Chondrocyte (in vitro differentiated cells): ENCODE data around the gene B3GAT1. TPM values are rescaled to one million over a fixed set of nuclear protein-coding genes. Genes with fewer than 3 reads are reported as not detected.

Experiments
- DNase-seq: peaks from one replicate; pipeline ENCODE4 v3.0.0; 2021; ENCODE audit warnings: mixed read lengths, low spot score
- H3K27ac Mint-ChIP-seq: one replicate; pipeline ENCODE4 v1.8.0; 2021; ENCODE audit warnings: mild to moderate bottlenecking, moderate library complexity, mixed read lengths; ENCODE audit not compliant: unreplicated experiment
- H3K27me3 Mint-ChIP-seq: 2 replicates; pipeline ENCODE4 v1.8.0; 2021; ENCODE audit warnings: low read depth, mixed read lengths
- H3K36me3 Mint-ChIP-seq: 2 replicates; pipeline ENCODE4 v1.8.0; 2021; ENCODE audit warnings: low read depth, mixed read lengths
- H3K4me1 Mint-ChIP-seq: 2 replicates; pipeline ENCODE4 v1.8.0; 2021; ENCODE audit warnings: low read depth, mild to moderate bottlenecking, mixed read lengths
- H3K4me3 Mint-ChIP-seq: one replicate; pipeline ENCODE4 v1.8.0; 2021; ENCODE audit warnings: mild to moderate bottlenecking, moderate library complexity, mixed read lengths; ENCODE audit not compliant: unreplicated experiment
- H3K9me3 Mint-ChIP-seq: 2 replicates; pipeline ENCODE4 v1.8.0; 2021; ENCODE audit warnings: low read depth, mixed read lengths
- total RNA-seq: library from RNA; stranded (reverse); gene quantifications from 3 replicates; pipeline ENCODE4 v1.2.1, GENCODE V29; 2021
- TF ChIP-seq, protein P1 (sequence below): fragments of 200-600 bp; sonication (generic); IDR thresholded peaks from 2 replicates; pipeline ENCODE4 v1.5.0; 2021; ENCODE audit warnings: antibody characterized with exemption, mild to moderate bottlenecking, moderate library complexity

The B3GAT1 gene
- total RNA-seq, 1 donor from 2014 or later: 0.37 TPM

GRCh38 chr11:134342572-134343340, 69.3 kb downstream of the B3GAT1 start:
- H3K27ac Mint-ChIP-seq: no peak overlapping the region
- H3K4me3 Mint-ChIP-seq: no peak overlapping the region
- H3K36me3 Mint-ChIP-seq: no peaks in the 10 kb centered on the region
- H3K9me3 Mint-ChIP-seq: no peaks in the 10 kb centered on the region
- DNase-seq: no peak
- peaks cover 9% of the 10 kb centered on the region for H3K4me1 Mint-ChIP-seq
- TF ChIP-seq, protein P1, sequence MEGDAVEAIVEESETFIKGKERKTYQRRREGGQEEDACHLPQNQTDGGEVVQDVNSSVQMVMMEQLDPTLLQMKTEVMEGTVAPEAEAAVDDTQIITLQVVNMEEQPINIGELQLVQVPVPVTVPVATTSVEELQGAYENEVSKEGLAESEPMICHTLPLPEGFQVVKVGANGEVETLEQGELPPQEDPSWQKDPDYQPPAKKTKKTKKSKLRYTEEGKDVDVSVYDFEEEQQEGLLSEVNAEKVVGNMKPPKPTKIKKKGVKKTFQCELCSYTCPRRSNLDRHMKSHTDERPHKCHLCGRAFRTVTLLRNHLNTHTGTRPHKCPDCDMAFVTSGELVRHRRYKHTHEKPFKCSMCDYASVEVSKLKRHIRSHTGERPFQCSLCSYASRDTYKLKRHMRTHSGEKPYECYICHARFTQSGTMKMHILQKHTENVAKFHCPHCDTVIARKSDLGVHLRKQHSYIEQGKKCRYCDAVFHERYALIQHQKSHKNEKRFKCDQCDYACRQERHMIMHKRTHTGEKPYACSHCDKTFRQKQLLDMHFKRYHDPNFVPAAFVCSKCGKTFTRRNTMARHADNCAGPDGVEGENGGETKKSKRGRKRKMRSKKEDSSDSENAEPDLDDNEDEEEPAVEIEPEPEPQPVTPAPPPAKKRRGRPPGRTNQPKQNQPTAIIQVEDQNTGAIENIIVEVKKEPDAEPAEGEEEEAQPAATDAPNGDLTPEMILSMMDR: no peak
- H3K27me3 Mint-ChIP-seq: peaks cover 11% of the 10 kb centered on the region

- Mint-ChIP-seq H3K36me3 (no peaks in the 10 kb centered on the region), H3K9me3 (no peaks in the 10 kb centered on the region), H3K27me3 (peaks cover 6% of the 10 kb centered on the region), H3K27ac (no peak overlapping the region), H3K4me3 (no peak overlapping the region), H3K4me1 (peaks cover 9% of the 10 kb centered on the region)
- TF ChIP-seq, protein P1: no peak
- DNase-seq: no peak
These were observed 70.1 kb downstream of the B3GAT1 start for GRCh38 chr11:134341805-134342571.

DNA sequence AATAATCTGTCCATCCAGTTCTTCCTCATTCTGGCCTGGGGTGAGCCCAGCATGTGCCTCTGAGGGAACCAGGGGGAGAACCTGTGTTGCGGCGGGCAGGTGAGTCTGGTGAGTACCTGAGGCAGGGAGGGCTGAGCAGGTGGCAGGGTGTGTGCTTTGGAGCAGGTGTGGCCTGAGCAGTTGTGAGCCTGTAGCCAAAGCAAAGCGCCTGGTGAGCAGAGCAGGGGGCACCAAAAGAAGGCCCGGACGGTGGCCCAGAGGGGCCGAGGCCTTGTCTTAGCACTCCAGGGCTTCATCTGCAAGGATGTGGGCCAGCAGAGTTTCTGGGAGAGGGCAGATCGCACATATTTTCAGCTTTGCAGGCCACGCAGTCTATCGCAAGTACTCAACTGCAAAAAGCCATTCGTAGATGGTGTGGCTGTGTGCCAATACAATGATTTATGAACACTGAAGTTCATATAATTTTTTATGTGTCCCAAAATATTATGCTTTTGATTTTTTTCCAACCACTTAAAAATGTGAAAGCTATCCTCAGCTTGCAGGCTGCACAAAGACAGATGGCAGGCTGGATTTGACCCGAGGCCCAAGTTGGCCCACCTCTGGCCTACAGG, 71.6 kb downstream of the B3GAT1 start:
- Mint-ChIP-seq H3K36me3 (peaks cover 1% of the 10 kb centered on the region), H3K27ac (no peak overlapping the region), H3K27me3 (peaks cover 12% of the 10 kb centered on the region), H3K4me3 (no peak overlapping the region), H3K9me3 (no peaks in the 10 kb centered on the region), H3K4me1 (peaks cover under 1% of the 10 kb centered on the region)
- TF ChIP-seq, protein P1: no peak
- no peak for DNase-seq

DNA sequence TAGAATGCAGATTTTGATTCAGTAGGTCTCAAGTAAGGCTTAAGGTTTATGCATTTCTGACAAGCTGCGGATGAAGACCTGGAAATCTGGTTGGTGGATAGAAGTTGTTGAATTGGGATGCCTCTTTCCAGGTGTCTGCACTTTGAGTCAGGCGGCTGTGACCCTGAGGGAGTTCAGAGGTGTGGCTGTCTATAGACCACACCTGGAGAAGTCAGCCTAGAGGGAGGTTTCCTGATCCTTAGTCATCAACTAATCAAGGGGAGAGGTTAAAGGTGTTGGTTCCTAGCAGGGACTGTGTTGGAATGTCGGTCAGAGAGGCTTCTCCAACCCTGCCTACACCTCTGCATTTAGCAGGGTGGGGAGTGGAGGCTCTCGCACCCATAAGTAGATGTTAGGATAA, 72.3 kb downstream of the B3GAT1 start:
- H3K36me3 Mint-ChIP-seq: peaks cover 1% of the 10 kb centered on the region
- no peak overlapping the region for H3K27ac Mint-ChIP-seq
- H3K27me3 Mint-ChIP-seq: peaks cover 18% of the 10 kb centered on the region
- DNase-seq: no peak
- H3K9me3 Mint-ChIP-seq: no peaks in the 10 kb centered on the region
- H3K4me3 Mint-ChIP-seq: no peak overlapping the region
- H3K4me1 Mint-ChIP-seq: no peaks in the 10 kb centered on the region
- TF ChIP-seq, protein P1: no peak

DNA sequence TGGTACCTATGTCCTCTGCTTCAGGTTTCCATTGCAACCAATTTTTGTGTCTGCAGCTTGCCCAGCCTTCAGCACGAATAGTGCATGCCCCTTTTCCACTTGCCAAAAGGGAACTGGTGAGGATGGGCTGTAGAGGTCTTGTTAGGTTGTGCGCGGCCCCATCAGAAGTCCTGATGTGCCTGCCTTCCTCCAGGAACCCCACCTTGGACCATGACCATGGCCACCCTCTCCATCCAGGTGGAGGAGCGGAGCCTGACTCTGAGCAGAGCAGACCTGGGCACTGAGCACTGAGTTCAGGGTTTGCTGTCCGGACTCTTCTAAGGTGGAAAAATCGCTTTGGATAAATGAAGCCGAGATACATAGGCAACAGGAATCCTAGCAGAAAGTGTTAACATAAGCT, 73.4 kb downstream of the B3GAT1 start:
- Mint-ChIP-seq H3K27ac (no peak overlapping the region), H3K4me3 (no peak overlapping the region), H3K27me3 (peaks cover 25% of the 10 kb centered on the region), H3K4me1 (no peaks in the 10 kb centered on the region), H3K36me3 (peaks cover 1% of the 10 kb centered on the region), H3K9me3 (no peaks in the 10 kb centered on the region)
- no peak for DNase-seq
- TF ChIP-seq, protein P1: no peak
